WI38 (cell line): Measurements from ENCODE around the gene WASHC1.
"Not testable (repeated sequence)": the region's sequence is repeated elsewhere in the genome, so short reads cannot be mapped to it uniquely, and the experiment has no call there.

Experiments used
- H3K4me3 ChIP-seq: 2 replicates; pipeline ENCODE4 v1.5.1; 2011; ENCODE audit warnings: low read depth, mild to moderate bottlenecking, control low read depth, low read length

WASHC1 gene, protein sequence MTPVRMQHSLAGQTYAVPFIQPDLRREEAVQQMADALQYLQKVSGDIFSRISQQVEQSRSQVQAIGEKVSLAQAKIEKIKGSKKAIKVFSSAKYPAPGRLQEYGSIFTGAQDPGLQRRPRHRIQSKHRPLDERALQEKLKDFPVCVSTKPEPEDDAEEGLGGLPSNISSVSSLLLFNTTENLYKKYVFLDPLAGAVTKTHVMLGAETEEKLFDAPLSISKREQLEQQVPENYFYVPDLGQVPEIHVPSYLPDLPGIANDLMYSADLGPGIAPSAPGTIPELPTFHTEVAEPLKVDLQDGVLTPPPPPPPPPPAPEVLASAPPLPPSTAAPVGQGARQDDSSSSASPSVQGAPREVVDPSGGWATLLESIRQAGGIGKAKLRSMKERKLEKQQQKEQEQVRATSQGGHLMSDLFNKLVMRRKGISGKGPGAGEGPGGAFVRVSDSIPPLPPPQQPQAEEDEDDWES

DNA sequence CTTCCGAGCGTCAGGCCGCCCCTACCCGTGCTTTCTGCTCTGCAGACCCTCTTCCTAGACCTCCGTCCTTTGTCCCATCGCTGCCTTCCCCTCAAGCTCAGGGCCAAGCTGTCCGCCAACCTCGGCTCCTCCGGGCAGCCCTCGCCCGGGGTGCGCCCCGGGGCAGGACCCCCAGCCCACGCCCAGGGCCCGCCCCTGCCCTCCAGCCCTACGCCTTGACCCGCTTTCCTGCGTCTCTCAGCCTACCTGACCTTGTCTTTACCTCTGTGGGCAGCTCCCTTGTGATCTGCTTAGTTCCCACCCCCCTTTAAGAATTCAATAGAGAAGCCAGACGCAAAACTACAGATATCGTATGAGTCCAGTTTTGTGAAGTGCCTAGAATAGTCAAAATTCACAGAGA is at the start of gene WASHC1:
Gene WASHC1, minus strand, starts transcription at position 101 of the 400 bp plus-strand sequence. CDS start 4,457 bp downstream, outside the sequence.
- H3K4me3 ChIP-seq = peak within 1 kb of the TSS; percentile 49

DNA sequence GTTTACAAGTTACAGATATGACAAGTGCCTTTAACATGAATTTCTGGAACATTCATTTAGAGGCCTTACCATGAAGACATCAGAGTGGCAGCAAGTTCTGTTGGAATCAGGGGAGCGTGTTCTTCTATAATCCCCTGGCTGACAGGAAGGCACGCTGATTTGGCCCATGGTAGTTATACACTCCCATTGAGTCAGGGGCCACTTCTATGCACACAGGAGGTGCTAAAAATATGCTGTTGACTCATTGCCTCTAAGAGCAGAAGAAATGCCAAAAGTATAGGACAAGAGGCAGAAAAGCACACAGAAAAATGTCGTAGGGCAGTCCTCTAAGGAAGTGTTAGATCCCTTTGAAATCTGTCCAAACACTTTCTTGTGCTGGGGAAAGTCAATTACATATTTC is 49.1 kb upstream of the WASHC1 start:
- not testable (repeated sequence) for H3K4me3 ChIP-seq

DNA sequence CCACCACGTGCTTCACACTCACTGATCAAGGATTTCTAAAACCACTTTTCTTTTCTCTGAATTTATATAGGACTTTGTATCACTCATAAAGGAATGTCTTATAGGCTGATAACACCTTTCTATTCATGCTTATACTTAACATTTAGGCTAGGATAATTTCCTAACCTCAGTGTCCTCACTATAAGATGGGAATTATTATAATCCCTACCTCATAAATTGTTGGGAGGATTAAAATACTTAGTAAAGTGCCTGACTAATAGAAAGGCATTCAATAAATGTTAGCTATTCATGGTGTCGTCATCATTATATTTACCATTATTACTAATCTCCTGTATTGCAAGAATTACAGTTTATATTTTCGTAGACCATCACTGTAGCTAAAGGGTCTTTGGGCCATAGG is 47.1 kb upstream of the WASHC1 start:
- not testable (repeated sequence) for H3K4me3 ChIP-seq

DNA sequence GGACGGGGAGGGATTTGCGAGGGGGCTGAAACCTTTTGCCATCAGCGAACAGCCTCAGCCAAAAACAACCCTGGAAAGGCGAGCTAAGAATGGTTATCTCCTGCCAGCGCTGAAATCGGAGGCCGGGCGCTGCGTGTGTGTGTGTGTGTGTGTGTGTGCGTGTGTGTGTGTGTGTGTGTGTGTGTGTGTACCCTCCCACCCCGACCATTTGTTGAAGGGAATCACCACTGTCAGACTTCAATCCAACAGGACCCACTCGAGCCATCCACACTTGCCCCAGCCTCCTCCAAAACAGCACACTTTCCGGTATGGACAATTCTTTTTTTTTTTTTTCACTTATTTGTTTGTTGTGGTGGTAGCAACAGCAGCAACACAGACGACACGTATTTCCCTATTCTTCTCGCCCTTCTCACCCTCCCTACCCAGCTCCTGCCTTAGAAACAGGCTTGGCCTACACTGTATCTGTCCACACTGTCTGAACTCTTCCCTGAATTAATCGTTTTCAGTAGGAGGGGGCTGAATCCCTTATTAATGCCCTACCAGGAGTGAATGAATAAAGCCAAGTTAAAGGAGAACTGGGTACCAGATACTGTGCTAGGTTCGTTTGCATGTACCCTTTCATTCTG is 44.8 kb upstream of the WASHC1 start:
- H3K4me3 ChIP-seq = peak overlapping the region; percentile 58

DNA sequence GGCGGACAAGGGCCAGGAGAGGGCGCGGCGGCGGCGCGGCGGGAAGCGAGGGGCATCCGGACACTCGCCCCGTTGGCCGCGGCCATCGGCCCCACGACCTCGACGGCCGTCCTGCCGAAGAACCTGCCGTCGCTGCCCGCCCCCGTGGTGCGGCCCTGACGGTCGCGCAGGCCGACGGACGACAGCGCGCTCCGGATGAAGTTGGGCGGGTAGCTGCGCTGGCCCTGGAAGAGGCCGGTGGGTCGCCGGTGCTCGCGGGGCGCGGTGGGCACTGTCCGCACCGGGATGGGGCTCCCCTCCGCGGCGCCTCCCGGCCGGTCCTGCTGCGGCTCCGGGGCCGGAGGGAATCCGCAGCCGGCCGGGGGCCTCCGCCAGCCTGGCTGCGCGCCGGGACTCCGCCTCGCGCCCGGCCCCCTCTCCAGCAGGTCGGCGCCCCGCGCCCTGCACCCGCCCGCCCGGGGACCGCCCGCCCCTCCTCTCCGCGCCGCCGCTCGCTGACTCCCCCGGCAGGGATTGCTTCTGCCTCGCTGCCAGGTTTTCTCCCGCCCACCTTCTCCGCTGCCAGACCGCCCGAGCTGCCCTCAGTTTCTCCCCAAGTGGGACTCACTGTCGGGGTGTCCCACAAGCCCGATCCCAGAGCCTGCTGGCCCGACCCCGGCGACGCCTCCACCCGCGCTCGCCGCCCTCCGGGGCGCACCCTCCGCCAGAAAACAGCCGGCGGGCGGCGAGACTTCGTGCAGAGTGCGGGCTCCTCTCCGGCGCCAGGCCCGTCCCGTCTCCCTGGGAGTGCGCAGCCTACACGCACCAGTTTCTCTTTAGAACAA is 44.0 kb upstream of the WASHC1 start:
- peak overlapping the region; percentile 58 for H3K4me3 ChIP-seq

DNA sequence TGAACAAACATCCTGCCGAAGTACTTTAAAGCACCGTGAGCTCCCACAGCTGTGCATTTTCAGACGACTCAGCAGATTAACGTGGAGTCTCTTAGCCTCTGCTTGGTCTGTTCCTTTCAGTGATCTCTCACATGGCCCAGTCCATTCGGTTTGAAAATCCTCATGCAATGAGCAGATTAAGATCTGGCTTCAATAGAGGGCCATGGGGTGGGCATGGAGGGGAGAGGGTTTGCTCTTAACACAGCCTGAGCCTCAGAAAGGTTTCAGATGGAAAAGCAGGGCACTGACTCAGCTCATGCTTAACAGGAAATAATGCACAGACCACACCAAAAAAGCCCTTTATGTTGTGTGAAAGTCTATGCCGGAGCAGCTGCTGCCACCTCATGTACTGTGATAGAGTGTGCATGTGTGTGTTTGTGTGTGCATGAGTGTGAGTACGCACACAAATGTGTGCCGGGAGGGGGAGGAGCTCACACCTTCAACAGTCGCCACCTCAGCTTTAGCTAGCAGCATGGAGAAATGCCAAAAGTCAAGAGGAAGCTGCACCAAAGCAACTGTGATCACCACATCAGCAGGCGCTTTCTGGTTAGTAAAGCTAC is 33.9 kb upstream of the WASHC1 start:
- H3K4me3 ChIP-seq = not testable (repeated sequence)

DNA sequence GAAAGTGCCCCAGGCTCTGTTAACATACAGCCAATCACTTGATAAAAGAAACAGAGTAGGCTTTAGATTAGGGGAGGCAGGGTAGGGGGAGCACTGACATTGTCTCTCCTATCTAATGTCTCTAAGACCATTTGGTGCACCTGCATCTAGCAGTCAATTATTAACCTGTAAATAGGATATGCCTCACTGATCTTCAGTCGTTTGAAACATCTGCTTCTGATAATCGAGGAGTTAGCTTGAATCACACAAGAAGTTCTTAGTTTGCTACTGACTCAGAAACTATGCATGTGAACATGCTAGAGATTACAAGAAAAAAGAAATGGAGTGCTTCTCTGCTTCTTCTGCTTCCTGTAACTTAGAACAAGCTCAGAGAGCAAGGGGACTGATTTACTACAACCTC is 23.4 kb upstream of the WASHC1 start:
- H3K4me3 ChIP-seq = not testable (repeated sequence)

DNA sequence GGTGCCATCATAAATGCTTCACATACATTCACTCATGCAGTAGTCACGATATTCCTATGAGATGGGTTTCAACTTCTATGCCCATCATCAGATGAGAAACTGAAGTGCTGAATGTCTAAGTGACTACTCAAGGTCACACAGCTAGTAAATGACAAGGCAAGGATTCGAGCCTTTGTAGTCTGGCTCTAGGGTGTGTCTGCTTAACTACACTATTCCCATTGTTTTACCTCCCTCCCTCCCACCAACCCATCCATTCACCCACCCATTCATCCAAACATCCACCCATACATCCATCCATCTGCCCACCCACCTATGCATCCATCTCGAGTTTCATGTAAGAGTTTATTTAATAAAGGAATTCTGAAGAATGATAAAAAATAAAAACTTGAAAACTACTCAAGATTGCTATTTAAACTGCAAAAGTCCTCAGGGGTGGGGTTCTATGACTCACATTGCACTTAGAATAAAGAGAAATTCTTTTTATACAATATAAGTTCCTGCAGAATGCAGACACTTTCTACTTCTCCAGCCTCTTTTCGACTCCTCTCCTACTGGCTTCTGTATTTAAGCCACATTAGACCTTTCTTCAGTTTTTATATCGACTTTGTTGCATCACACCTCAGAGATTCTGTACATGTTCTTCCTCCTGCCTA is 19.1 kb upstream of the WASHC1 start:
- H3K4me3 ChIP-seq = not testable (repeated sequence)

DNA sequence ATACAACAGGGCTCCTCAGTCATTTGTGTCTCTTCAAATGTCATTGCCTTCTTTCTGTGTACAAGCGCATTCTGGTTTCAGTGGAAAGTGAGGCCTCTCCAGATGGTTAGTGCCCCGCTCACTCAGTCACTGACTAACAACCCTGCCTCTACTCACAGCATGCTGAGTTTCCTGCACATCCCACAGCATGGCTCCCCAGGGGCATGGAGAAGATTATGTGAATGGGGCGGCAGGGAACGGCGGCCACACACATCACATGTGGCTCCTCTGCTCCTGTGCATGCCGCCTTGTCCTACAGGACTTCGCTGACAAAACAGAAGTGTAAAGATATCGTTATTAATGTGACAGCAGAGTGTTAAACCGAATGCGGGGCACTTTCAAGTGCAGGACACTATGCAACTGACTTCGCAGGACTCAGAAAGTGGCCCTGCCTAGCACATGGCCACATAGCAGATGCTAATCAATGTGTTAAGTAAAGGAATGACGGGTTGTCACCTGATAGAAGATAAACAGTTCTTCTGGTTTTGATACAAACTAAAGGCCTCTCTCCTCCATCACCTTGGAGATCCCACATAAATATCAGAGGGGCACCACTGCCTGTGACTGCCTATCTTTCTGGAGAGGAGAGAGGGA is 17.5 kb upstream of the WASHC1 start:
- not testable (repeated sequence) for H3K4me3 ChIP-seq

DNA sequence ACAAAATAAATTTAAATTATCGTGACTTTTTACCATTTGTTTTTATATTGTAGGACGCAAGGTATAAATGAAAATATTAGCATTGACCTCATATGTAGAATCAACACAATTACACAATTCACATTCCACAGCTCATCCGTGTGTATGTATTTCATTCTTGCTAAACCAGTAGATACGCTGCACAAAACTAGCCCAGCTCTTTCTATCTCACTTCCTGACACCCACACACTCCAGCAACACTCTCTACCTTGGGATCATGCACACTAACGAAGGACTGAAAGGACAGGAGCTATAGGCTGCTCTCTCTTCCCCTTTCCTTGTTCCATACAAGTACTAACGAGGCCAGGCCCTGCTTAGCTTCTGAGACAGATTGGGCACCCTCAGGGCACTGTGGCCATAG is 16.9 kb upstream of the WASHC1 start:
- H3K4me3 ChIP-seq = not testable (repeated sequence)

DNA sequence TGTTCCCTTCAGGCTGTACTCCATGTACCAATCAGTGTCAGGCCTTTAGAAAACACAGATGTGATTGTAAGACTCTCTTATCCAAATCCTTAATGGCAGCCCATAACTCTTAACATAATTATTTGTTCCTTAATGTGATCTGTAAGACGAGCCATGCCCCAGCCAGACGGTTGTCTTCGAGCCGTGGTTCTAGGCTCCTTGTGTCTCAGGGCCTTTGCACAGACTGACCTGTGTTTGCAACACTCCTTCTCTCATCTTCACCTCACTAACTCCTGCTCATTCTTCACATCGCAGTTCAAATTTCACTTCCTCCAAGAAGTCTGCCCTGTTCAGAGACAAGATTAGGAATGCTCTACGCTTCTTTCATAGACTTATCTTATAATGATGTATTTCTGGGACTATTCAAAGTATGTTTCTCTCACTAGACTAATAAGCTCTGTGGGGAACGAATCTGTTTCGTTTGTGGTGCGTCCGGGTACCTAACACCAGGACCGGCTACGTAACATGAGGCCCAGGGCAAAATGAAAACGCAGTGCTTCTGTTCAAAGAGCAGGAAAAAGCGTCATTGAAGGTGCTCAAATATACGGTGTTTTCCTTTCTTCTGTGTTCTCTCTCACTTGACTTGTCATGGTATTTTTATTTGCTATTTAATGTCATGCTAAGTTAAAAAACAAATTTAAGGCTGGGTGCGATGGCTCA is 16.1 kb upstream of the WASHC1 start:
- not testable (repeated sequence) for H3K4me3 ChIP-seq

DNA sequence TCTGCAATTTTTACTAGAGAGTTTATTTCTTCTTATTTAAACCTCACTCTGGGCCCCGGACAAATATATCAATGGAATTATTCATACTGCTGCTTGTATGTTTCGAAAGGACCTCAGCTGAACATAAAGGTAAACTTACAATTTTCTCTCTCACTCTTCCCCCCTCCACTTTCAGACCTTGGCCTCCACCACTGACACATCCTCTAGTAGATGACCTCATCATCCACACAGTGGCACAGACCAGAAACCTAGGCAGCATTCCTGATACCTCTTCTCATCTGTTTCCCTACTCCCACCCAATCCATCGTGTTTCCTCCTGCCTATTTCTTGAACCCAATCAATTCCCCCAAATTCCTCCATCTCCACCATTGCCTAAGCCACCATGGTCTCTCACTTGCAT is 15.2 kb upstream of the WASHC1 start:
- H3K4me3 ChIP-seq = not testable (repeated sequence)

DNA sequence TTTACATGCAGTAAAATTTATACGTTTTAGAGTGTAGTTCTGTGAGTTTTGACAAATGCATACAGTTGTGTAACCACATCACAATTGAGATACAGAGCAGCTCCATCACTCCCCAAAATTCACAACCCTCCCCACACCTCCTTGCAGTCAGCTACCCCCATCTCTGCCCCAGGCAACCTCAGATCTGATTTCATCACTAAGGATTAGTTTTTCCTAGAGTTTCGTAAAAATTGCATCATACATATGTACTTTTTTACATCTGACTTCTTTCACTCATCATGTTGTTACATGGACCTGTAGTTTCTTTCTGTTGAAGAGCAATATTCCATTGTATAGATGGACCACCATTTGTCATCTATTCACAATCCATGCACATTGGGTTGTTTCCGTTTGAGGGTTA is 14.4 kb upstream of the WASHC1 start:
- H3K4me3 ChIP-seq = not testable (repeated sequence)

DNA sequence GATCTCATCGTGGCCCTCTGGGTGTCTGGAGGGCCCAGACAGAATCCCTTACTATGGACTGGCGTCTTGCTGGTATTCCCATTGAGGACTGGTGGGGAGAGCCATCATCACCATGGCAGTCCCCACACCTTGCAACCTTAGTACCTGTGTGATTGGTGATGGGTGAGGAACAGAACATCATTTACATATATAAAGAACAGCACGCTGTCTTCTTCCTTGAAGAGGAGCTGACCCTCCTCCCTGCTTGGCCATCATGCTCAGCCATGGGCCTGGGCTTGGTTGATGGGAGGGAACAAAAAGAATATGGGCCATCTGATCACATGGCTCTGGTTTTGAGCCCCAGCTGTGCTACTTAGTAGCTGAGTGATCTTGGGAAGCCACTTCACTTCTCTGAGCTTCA is 13.9 kb upstream of the WASHC1 start:
- not testable (repeated sequence) for H3K4me3 ChIP-seq

DNA sequence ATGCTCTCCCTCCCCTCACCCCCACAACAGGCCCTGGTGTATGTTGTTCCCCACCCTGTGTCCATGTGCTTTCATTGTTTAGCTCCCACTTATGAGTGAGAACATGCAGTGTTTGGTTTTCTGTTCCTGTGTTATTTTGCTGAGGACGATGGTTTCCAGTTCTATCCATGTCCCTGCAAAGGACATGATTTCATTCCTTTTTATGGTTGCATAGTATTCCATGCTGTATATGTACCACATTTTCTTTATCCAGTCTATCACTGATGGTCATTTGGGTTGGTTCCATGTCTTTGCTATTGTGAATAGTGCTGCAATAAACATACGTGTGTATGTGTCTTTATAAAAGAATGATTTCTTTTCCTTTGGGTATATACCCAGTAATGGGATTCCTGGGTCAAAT is 12.6 kb upstream of the WASHC1 start:
- H3K4me3 ChIP-seq = not testable (repeated sequence)

DNA sequence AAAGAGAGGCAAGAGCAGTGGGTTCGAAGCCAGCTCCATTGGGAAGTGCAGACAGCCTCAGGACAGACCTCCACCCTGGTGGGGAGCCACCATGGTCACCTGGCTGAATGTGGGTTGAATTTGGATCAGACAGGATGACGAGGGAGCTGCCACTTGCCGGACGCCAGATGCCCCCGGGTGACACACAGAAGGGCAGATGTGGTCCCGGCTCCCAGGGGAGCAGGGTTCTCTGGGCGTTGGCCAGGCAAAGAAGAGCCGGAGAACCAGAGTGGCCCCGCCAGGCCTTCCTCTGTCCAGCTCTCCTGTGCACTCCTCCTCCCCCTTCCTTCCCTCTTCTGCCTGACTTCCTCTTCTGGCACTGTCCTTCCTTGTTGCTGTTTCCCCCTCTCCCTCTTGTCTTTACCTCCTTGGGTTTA is 12.0 kb upstream of the WASHC1 start:
- not testable (repeated sequence) for H3K4me3 ChIP-seq

DNA sequence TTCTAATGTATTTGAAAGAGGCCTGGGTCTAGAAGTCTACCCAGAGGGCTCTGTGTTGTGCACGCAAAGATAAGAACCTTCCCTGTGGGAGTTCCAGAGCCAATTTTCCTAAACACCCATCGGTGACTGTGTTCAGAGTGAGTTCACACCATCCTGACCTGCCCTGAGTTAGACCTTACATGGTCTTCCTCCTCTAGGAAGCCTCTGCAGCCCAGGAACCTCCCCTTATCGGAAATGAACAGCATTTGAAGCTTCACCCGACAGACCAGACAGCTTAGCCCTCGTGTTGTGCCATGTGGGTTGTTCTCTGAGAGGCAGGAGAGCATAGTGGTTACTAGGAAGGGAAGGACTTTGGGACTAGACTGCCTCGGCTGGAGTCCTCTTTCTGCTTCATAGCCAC is 3.1 kb upstream of the WASHC1 start:
- H3K4me3 ChIP-seq = not testable (repeated sequence)

DNA sequence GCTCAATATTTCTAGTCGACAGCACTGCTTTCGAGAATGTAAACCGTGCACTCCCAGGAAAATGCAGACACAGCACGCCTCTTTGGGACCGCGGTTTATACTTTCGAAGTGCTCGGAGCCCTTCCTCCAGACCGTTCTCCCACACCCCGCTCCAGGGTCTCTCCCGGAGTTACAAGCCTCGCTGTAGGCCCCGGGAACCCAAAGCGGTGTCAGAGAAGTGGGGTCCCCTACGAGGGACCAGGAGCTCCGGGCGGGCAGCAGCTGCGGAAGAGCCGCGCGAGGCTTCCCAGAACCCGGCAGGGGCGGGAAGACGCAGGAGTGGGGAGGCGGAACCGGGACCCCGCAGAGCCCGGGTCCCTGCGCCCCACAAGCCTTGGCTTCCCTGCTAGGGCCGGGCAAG is 481 bp downstream of the WASHC1 start:
- H3K4me3 ChIP-seq = peak overlapping the region; percentile 49

DNA sequence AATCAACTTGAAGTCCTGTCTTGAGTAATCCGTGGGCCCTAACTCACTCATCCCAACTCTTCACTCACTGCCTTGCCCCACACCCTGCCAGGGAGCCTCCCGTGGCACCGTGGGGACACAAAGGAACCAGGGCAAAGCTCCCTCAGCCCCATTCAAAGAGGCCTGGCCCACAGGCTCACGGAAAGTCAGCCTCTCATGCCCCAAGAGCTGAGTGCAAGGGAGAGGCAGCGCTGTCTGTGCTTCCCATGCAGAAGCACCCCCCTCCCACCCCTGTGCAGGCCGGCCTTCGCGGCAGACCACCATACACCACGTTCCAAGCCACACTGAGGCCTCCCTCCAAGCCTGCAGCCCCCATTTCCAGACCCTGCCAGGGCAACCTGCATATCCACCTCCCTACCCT is 7.6 kb downstream of the WASHC1 start:
- not testable (repeated sequence) for H3K4me3 ChIP-seq
